HepG2 (cell line): ENCODE measurements around the gene PAPOLB. TPM values are rescaled to one million over a fixed set of nuclear protein-coding genes. Genes with fewer than 3 reads are reported as not detected.

Source experiments
- DNMT3B ChIP-seq: conservative IDR thresholded peaks from 2 replicates; pipeline ENCODE4 v1.6.1; 2016; ENCODE audit warnings: missing biosample characterization, control low read depth
- FOXO4 ChIP-seq: sonication (generic); formaldehyde crosslinking; conservative IDR thresholded peaks from 2 replicates; pipeline ENCODE4 v1.8.1; 2023; ENCODE audit warnings: missing genetic modification reagents
- HNRNPLL ChIP-seq: fragments of 200-400 bp; formaldehyde crosslinking; IDR thresholded peaks from 2 replicates; pipeline ENCODE4 v1.6.1; 2017; ENCODE audit warnings: mild to moderate bottlenecking, low read depth, low read length; ENCODE audit not compliant: poor library complexity, severe bottlenecking
- KDM3A ChIP-seq: IDR thresholded peaks from 2 replicates; pipeline ENCODE4 v1.6.1; 2018; ENCODE audit warnings: low read depth, missing compliant biosample characterization
- KMT2B ChIP-seq: IDR thresholded peaks from 2 replicates; pipeline ENCODE4 v1.6.1; 2016; ENCODE audit warnings: missing genetic modification reagents, missing compliant biosample characterization
- MAX ChIP-seq: IDR thresholded peaks from 2 replicates; pipeline ENCODE4 v1.6.1; 2012; ENCODE audit warnings: inconsistent platforms
- MBNL3 ChIP-seq: fragments of 250-450 bp; sonication (Bioruptor Pico); conservative IDR thresholded peaks from 2 replicates; pipeline ENCODE4 v1.8.0; 2022; ENCODE audit warnings: mild to moderate bottlenecking, inconsistent platforms
- MTF1 ChIP-seq: sonication (generic); formaldehyde crosslinking; IDR thresholded peaks from 2 replicates; pipeline ENCODE4 v1.5.0; 2020; ENCODE audit warnings: missing genetic modification reagents
- NR2F2 ChIP-seq: IDR thresholded peaks from 2 replicates; pipeline ENCODE4 v1.6.1; 2012; ENCODE audit warnings: low read depth, inconsistent platforms, borderline replicate concordance
- SETDB1 ChIP-seq: sonication (generic); formaldehyde crosslinking; IDR thresholded peaks from 2 replicates; pipeline ENCODE4 v1.5.1; 2020; ENCODE audit warnings: missing genetic modification reagents, mild to moderate bottlenecking, borderline replicate concordance
- TEAD2 ChIP-seq: sonication (generic); formaldehyde crosslinking; IDR thresholded peaks from 2 replicates; pipeline ENCODE4 v1.9.0; 2021; ENCODE audit warnings: missing genetic modification reagents
- THAP9 ChIP-seq: sonication (generic); formaldehyde crosslinking; IDR thresholded peaks from 2 replicates; pipeline ENCODE4; 2020; ENCODE audit warnings: missing genetic modification reagents, mild to moderate bottlenecking, borderline replicate concordance
- ZEB1 ChIP-seq: IDR thresholded peaks from 2 replicates; pipeline ENCODE4 v1.6.1; 2012; ENCODE audit warnings: mild to moderate bottlenecking, low read depth, inconsistent platforms; ENCODE audit not compliant: insufficient replicate concordance
- ZMAT3 ChIP-seq: sonication (generic); formaldehyde crosslinking; conservative IDR thresholded peaks from 2 replicates; pipeline ENCODE4 v1.7.0; 2021; ENCODE audit warnings: missing genetic modification reagents
- ZNF329 ChIP-seq: sonication (generic); formaldehyde crosslinking; IDR thresholded peaks from 2 replicates; pipeline ENCODE4 v1.9.0; 2021; ENCODE audit warnings: low read depth, mild to moderate bottlenecking, missing genetic modification reagents
- ZNF564 ChIP-seq: sonication (generic); formaldehyde crosslinking; IDR thresholded peaks from 2 replicates; pipeline ENCODE4 v1.8.1; 2023; ENCODE audit warnings: mild to moderate bottlenecking, missing genetic modification reagents
- ZNF615 ChIP-seq: sonication (generic); formaldehyde crosslinking; IDR thresholded peaks from 2 replicates; pipeline ENCODE4 v1.5.0; 2020; ENCODE audit warnings: mild to moderate bottlenecking, missing genetic modification reagents, borderline replicate concordance
- polyA plus RNA-seq, 8 experiments: library from polyadenylated mRNA; depleted of rRNA in 3 of 8; stranded (reverse) in 7 of 8; unstranded in 1 of 8; fragments of >200 nt; fragmentation: Illumina TruSeq in 4 of 8; extraction: Trizol in 4 of 8; gene quantifications; 2 replicates each; pipeline versions ENCODE4 v1.2.1 to v1.2.3, GENCODE V29; 2011 to 2016; ENCODE audit warnings: low read depth in 4 of 8, missing spikeins in 1 of 8, mixed read lengths in 1 of 8; ENCODE audit not compliant: insufficient read depth in 1 of 8
- total RNA-seq, 5 experiments: library from RNA; depleted of rRNA; stranded (reverse); fragments of >200 nt; fragmentation: Illumina TruSeq; extraction: Trizol; gene quantifications; 2 replicates each; pipeline ENCODE4 v1.2.3, GENCODE V29; 2016; ENCODE audit warnings: low read depth in 1 of 5
- TF ChIP-seq, protein P1 (sequence below): sonication (generic); formaldehyde crosslinking; IDR thresholded peaks from 2 replicates; pipeline ENCODE4 v1.4.0; 2020; ENCODE audit warnings: mild to moderate bottlenecking, missing genetic modification reagents
- TF ChIP-seq, protein P2 (sequence below): IDR thresholded peaks from 2 replicates; pipeline ENCODE4 v1.6.1; 2016; ENCODE audit warnings: low read depth
- TF ChIP-seq, protein P3 (sequence below): sonication (generic); formaldehyde crosslinking; IDR thresholded peaks from 2 replicates; pipeline ENCODE4 v1.4.0; 2020; ENCODE audit warnings: missing genetic modification reagents, mild to moderate bottlenecking, borderline replicate concordance

The PAPOLB gene
- total and polyA plus RNA-seq, 2 of the 13 experiments (the other 11 are each of a cell fraction or from before 2014, with no cell fraction given) = not detected

DNA sequence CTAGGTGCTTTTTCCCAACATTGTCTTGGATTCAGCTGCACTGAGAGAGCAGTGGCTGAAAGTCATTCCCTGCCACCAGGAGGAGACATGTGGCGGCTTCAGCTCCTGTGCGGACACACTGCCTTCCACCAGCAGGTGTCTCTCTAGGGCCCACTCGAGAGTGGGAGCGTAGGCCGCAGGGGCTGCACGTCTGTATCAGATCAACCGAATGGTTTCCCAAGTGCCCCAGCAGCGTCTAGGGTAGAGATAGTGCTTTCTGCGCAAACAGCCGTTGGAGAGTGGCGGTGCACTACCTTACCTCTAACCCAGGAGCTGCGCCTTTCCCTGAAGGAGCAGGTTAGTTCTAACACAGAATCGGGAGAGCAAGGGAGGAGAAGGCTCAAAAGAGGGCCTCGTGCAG, 31.7 kb downstream of the PAPOLB start (continued):
- TF ChIP-seq THAP9 (CRISPR knock-in tag) (peak; percentile 26; the same call in 1 of the 2 replicates), DNMT3B (CRISPR knock-in tag) (no peak; the same call in 1 of the 2 replicates), ZEB1 (no peak), MBNL3 (no peak), KMT2B (CRISPR knock-in tag) (no peak), MTF1 (no peak), FOXO4 (CRISPR knock-in tag) (no peak), ZNF615 (no peak), HNRNPLL (peak; percentile 44), ZNF329 (CRISPR knock-in tag) (no peak), NR2F2 (no peak), TEAD2 (CRISPR knock-in tag) (no peak), ZNF564 (CRISPR knock-in tag) (no peak), KDM3A (CRISPR knock-in tag) (0 out of 2 replicates have a peak, but pooled peaks have one; percentile 28), SETDB1 (no peak), MAX (peak; percentile 67; the same call in 1 of the 2 replicates), ZMAT3 (CRISPR knock-in tag) (0 out of 2 replicates have a peak, but pooled peaks have one; percentile 40)
- TF ChIP-seq, protein P1, sequence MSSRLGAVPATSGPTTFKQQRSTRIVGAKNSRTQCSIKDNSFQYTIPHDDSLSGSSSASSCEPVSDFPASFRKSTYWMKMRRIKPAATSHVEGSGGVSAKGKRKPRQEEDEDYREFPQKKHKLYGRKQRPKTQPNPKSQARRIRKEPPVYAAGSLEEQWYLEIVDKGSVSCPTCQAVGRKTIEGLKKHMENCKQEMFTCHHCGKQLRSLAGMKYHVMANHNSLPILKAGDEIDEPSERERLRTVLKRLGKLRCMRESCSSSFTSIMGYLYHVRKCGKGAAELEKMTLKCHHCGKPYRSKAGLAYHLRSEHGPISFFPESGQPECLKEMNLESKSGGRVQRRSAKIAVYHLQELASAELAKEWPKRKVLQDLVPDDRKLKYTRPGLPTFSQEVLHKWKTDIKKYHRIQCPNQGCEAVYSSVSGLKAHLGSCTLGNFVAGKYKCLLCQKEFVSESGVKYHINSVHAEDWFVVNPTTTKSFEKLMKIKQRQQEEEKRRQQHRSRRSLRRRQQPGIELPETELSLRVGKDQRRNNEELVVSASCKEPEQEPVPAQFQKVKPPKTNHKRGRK (CRISPR knock-in tag) = no peak
- TF ChIP-seq, protein P2, sequence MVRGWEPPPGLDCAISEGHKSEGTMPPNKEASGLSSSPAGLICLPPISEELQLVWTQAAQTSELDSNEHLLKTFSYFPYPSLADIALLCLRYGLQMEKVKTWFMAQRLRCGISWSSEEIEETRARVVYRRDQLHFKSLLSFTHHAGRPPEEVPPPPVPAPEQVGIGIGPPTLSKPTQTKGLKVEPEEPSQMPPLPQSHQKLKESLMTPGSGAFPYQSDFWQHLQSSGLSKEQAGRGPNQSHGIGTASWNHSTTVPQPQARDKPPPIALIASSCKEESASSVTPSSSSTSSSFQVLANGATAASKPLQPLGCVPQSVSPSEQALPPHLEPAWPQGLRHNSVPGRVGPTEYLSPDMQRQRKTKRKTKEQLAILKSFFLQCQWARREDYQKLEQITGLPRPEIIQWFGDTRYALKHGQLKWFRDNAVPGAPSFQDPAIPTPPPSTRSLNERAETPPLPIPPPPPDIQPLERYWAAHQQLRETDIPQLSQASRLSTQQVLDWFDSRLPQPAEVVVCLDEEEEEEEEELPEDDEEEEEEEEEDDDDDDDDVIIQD (CRISPR knock-in tag) = peak; percentile 52; the same call in 1 of the 2 replicates
- TF ChIP-seq, protein P3, sequence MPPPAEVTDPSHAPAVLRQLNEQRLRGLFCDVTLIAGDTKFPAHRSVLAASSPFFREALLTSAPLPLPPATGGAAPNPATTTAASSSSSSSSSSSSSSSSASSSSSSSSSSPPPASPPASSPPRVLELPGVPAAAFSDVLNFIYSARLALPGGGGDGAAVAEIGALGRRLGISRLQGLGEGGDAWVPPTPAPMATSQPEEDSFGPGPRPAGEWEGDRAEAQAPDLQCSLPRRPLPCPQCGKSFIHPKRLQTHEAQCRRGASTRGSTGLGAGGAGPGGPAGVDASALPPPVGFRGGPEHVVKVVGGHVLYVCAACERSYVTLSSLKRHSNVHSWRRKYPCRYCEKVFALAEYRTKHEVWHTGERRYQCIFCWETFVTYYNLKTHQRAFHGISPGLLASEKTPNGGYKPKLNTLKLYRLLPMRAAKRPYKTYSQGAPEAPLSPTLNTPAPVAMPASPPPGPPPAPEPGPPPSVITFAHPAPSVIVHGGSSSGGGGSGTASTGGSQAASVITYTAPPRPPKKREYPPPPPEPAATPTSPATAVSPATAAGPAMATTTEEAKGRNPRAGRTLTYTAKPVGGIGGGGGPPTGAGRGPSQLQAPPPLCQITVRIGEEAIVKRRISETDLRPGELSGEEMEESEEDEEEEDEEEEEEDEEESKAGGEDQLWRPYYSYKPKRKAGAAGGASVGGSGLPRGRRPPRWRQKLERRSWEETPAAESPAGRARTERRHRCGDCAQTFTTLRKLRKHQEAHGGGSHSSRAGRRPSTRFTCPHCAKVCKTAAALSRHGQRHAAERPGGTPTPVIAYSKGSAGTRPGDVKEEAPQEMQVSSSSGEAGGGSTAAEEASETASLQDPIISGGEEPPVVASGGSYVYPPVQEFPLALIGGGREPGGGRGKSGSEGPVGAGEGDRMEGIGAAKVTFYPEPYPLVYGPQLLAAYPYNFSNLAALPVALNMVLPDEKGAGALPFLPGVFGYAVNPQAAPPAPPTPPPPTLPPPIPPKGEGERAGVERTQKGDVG (CRISPR knock-in tag) = no peak
